ENCODE measurements around the gene GRIN1.

The GRIN1 gene

DNA sequence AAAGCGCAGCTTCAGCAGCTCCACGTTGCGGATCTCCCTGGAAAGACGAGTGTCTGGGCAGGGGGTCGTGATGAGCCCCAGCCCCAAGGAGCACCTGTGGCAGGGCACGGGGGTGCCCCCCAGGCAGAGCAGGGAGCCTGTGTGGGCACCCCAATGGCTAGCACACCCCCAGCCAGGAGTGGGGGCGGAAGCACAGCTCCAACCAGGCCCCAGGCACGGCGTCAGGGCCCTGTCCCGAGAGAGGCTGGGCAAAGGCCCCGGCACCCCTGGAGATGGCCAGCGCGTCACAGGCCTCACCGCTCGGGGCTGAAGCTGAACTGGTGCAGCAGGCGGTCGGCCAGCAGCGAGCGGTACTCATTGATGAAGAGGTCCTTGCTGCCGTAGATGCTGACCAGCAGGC is 41.5 kb downstream of the GRIN1 start:
- no peak for DNase-seq

- no peak for DNase-seq
Measured at GRCh38 chr9:137181680-137182079, 42.7 kb downstream of the GRIN1 start.

DNA sequence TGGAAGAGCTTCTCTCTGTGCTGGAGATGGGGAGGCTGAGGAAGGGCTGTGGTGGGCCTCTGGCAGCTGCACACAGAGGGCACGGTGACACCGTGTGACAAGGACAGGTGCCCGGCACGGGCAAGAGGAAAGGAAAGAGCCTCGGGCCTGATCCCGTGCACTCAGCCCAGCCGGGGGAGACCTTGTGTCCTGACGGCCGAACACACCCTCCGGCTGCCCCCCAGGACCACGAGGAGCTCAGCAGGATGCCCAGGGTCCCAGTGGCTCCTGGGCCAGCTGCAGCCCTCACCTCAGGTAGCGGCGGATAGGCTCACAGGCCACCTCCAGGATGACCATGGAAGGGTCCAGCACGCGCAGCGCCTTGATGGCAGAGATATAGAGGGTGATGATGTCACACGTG is 43.9 kb downstream of the GRIN1 start:
- DNase-seq: no peak

GRCh38 chr9:137183980-137184595 is 45.1 kb downstream of the GRIN1 start:
- DNase-seq: no peak

DNA sequence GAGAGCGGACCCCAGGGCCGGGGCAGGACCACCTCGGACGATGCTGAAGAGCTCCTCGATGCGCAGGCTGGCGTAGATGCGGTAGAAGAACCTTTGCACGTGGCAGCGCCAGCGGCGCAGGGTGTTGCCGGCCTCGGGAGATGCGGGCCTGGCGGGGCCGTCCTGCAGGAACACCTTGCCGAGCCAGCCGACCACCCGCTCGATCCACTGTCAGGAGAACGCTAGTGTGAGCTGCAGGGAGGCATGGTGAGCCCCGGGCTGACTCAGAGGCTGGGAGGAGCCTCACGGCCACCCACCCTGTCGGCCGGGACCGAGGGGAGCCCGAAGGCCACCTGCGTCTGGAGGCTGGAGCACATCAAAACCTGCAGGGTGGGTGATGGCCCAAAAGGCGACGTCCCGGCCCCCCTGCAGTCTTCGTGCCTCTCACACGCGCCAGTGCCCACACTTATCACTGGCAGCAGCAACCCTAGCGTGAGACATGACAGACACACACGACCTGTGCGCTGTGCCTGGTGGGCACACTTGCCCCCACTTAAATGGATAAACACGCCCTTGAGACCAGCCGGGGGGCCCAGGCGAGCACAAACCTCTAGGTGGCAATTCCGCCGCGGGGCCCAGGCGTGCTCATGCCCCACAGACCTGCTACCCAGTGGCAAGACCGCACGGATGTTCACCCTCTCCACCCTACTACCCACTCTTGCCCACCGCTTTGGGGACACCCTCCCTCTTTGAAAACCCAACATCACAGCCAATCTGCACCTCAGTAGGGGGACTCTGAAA is 46.1 kb downstream of the GRIN1 start:
- DNase-seq: no peak

GRCh38 chr9:137185921-137186320 is 47.0 kb downstream of the GRIN1 start:
- no peak for DNase-seq

- DNase-seq: no peak
Measured at GRCh38 chr9:137186385-137186784, 47.4 kb downstream of the GRIN1 start.

GRCh38 chr9:137187386-137187785 is 48.4 kb downstream of the GRIN1 start:
- no peak for DNase-seq

GRCh38 chr9:137188086-137188489 is 49.1 kb downstream of the GRIN1 start:
- DNase-seq: no peak

GRCh38 chr9:137188490-137189296 is 49.7 kb downstream of the GRIN1 start, which contains the start of the genes ANAPC2 and SSNA1:
Gene ANAPC2 (minus strand): TSS chr9:137188560. CDS start chr9:137188532, 28 bp downstream.
Gene SSNA1 (plus strand): TSS chr9:137188676. CDS start chr9:137188727, 51 bp downstream.
- peak; percentile 100 for DNase-seq

- DNase-seq: no peak
Measured at GRCh38 chr9:137189297-137190295, 50.6 kb downstream of the GRIN1 start.

GRCh38 chr9:137190315-137190856 is 51.4 kb downstream of the GRIN1 start:
- no peak for DNase-seq

GRCh38 chr9:137191245-137191644 is 52.3 kb downstream of the GRIN1 start:
- DNase-seq: no peak

- DNase-seq: no peak
Measured at GRCh38 chr9:137191691-137192447, 52.9 kb downstream of the GRIN1 start.

GRCh38 chr9:137192448-137192780 is 53.5 kb downstream of the GRIN1 start:
- DNase-seq: no peak

GRCh38 chr9:137192859-137193258 is 53.9 kb downstream of the GRIN1 start:
- DNase-seq: no peak

DNA sequence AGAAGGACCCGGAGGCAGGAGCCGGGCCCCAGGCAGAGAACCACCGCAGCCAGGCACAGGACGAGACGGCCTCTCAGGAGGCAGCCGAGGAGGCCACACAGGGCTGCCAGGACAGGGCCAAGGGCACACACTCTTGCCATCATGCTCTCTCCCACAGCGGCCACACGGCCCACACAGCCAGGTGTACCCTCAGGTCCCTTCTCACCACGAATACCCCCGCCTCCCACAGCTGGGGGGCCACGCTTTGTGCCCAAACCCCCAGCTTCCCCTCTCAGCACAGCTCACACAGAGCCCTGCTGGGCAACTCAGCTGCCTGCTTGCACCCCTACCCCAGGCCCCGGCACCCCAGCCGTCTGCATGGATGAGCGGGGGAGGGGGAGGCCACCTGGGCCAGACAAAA is 54.8 kb downstream of the GRIN1 start:
- DNase-seq: no peak

GRCh38 chr9:137194388-137194787 is 55.4 kb downstream of the GRIN1 start:
- DNase-seq: no peak

DNA sequence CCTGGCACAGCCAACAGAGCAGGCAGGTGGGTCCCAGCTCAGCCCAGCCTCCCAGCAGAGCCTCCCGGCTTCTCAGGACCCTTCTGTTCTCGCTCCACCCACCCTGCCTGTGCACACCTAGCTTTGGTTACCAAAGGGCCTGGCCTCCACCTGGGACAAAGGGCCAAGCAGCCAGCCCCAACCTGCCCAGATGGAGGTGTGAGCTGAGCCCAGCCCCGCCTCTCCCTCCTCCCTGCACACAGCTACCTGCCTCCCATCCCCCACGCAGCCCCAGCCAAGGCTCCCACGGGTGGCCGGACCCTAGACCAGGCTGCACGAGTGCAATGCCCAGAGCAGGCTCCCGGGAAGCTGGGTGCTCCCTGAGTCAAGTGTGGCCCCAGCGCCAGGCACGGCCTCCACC is 56.0 kb downstream of the GRIN1 start:
- DNase-seq: no peak

GRCh38 chr9:137195525-137196220 is 56.7 kb downstream of the GRIN1 start:
- DNase-seq: no peak

Data from activated CD8-positive, alpha-beta memory T cell treated with anti-CD3 and anti-CD28 coated beads, Interleukin-2, amount 50 U/mL, for 48 hours (primary cell).